ENCODE results near the gene PEX12. TPM values are rescaled to one million over a fixed set of nuclear protein-coding genes. Genes with fewer than 3 reads are reported as not detected.

The PEX12 gene
- total and polyA plus RNA-seq, 2 of the 4 experiments (the other 2 are of a cell fraction) = 4.5 to 7.9 TPM

GRCh38 chr17:35555691-35556090 lies 22.7 kb downstream of the PEX12 start:
- ATAC-seq (ENCODE audit: low read depth) (no peak), DNase-seq (no peak)
- intact Hi-C loops (cut with micrococcal nuclease) (no loop called here), dilution Hi-C loops (cut with HindIII; ENCODE audit: low sequenced_read_pairs, unreplicated experiment) (no loop called here), in situ Hi-C loops (cut with MboI; ENCODE audit: low sequenced_read_pairs) (no loop called here)
- Histone ChIP-seq H3K27ac (ENCODE audit: insufficient read depth, low read length) (no peak overlapping the region), H2BK5ac (ENCODE audit: low read depth, low read length, poor library complexity, severe bottlenecking) (no peak overlapping the region), H2BK15ac (ENCODE audit: low read depth, low read length) (no peak overlapping the region), H3K79me1 (ENCODE audit: low read depth in 1 of 2, low read length in 2 of 2) (no peaks in the 10 kb centered on the region), H4K5ac (ENCODE audit: low read depth, low read length) (no peak overlapping the region), H3K4ac (ENCODE audit: low read depth, low read length) (no peak overlapping the region), H4K20me1 (ENCODE audit: insufficient read depth, low read length) (no peaks in the 10 kb centered on the region), H2AK5ac (ENCODE audit: low read depth, low read length) (no peak overlapping the region), H3K4me2 (ENCODE audit: low read depth, low read length) (no peak overlapping the region), H2BK120ac (ENCODE audit: low read depth, low read length) (no peak overlapping the region), H3K14ac (replicated peaks; ENCODE audit: low read depth, low read length) (no peak overlapping the region), H2AK9ac (replicated peaks; ENCODE audit: low read depth, low read length, poor library complexity) (no peak overlapping the region), H3K23ac (ENCODE audit: low read depth, low read length) (no peak overlapping the region), H2AFZ (replicated peaks; ENCODE audit: low read length, poor library complexity) (no peak overlapping the region), H3K9me1 (ENCODE audit: insufficient read depth, low read length) (no peaks in the 10 kb centered on the region), H4K8ac (ENCODE audit: low read depth in 2 of 2, low read length in 2 of 2) (no peak overlapping the region), H3K56ac (ENCODE audit: extremely low read depth, insufficient read depth, low read length) (no peak overlapping the region), H3K9me3 (ENCODE audit: control insufficient read depth, insufficient read depth, low read length) (no peaks in the 10 kb centered on the region), H3K36me3 (ENCODE audit: control insufficient read depth, insufficient read depth, low read length) (no peaks in the 10 kb centered on the region), H4K91ac (ENCODE audit: insufficient read depth, low read depth, low read length) (no peak overlapping the region), H3K27me3 (ENCODE audit: control insufficient read depth, insufficient read depth, low read length) (peaks cover 19% of the 10 kb centered on the region), H2BK20ac (ENCODE audit: low read depth, low read length) (no peak overlapping the region), H3K4me1 (ENCODE audit: control insufficient read depth, insufficient read depth, low read length) (no peaks in the 10 kb centered on the region), H3K18ac (ENCODE audit: low read depth, low read length) (no peak overlapping the region), H3K4me3 (ENCODE audit: insufficient read depth, low read depth, low read length) (no peak overlapping the region), H3K9ac (ENCODE audit: low read depth, low read length) (no peak overlapping the region)
- TF ChIP-seq MAZ (IDR thresholded peaks at IDR 0.05; ENCODE audit: borderline replicate concordance, low read depth, low read length) (no peak), RAD21 (IDR thresholded peaks at IDR 0.05; ENCODE audit: low read length) (peak; percentile 27; the same call in 1 of the 2 replicates)
- TF ChIP-seq, protein P1, sequence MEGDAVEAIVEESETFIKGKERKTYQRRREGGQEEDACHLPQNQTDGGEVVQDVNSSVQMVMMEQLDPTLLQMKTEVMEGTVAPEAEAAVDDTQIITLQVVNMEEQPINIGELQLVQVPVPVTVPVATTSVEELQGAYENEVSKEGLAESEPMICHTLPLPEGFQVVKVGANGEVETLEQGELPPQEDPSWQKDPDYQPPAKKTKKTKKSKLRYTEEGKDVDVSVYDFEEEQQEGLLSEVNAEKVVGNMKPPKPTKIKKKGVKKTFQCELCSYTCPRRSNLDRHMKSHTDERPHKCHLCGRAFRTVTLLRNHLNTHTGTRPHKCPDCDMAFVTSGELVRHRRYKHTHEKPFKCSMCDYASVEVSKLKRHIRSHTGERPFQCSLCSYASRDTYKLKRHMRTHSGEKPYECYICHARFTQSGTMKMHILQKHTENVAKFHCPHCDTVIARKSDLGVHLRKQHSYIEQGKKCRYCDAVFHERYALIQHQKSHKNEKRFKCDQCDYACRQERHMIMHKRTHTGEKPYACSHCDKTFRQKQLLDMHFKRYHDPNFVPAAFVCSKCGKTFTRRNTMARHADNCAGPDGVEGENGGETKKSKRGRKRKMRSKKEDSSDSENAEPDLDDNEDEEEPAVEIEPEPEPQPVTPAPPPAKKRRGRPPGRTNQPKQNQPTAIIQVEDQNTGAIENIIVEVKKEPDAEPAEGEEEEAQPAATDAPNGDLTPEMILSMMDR (conservative IDR thresholded peaks at IDR 0.05; ENCODE audit: low read depth, low read length) = peak; percentile 22; the same call in 1 of the 2 replicates
- BruUV-seq (replicated peaks) = no TSS peak
- POLR2A ChIA-PET (ENCODE audit: unreplicated experiment) = no interaction called here
- CTCF ChIA-PET = interaction anchor here (1.1 kb wide), 1 partner anchor 9 kb away, joined by 3 read pairs; no protein-coding TSS in a partner anchor
- WGBS, 2 experiments (ENCODE audit: extremely low coverage in 2 of 2, insufficient read length in 1 of 2) = no CpG with 5 or more reads among the region's 5 CpGs

All from IMR-90 (cell line).